NCI-H2107 treated with DMSO at 0.1 percent for 48 hours (cell line): ENCODE data around the gene NTN3.

Experiments
- DNase-seq: peaks from one replicate; lab custom pipeline; 2025; ENCODE audit not compliant: unreplicated experiment; lab: John Stamatoyannopoulos, UW

The NTN3 gene

GRCh38 chr16:2495041-2495440, 23.9 kb downstream of the NTN3 start:
- no peak for DNase-seq

GRCh38 chr16:2496223-2497115, 25.4 kb downstream of the NTN3 start:
- DNase-seq = no peak

GRCh38 chr16:2497116-2497630, 26.1 kb downstream of the NTN3 start:
- DNase-seq = peak; percentile 82

DNA sequence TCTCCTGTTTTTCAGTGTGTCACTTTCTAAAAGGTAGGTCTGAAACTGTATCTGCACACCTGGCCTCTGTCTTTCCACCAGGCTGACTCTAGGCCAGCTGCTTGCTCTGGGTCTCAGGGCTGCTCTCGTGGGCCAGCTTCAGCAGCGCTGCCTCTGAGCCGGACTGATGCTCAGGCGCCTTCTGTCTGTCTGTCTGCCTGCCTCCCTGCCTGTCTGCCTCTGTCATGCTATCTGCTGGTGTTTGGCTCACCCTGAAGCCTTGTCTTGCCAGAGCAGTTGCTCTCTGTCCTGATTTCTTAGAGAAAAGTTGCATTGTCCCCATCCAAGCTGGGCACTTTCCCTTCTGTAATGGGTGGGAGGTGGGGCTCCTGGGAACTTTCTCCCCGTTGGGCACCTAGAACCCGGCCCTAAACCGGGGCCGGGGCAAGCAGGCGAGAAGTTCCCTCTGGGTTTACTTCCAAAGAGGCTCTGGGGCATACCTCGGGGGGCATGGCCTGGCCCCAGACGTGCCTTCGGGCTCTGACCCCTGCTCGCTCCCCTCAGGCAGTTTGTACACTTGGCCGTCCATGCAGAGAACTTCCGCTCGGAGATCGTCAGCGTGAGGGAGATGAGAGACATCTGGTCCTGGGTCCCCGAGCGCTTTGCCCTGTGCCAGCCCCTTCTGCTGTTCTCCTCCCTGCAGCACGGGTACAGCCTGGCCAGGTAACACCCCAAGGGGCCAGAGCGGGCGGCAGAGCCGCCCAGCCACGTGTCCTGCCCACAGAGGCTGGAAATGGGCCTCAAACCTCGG, 26.8 kb downstream of the NTN3 start:
- DNase-seq = peak; percentile 82

GRCh38 chr16:2498531-2499253, 27.6 kb downstream of the NTN3 start:
- DNase-seq = no peak

DNA sequence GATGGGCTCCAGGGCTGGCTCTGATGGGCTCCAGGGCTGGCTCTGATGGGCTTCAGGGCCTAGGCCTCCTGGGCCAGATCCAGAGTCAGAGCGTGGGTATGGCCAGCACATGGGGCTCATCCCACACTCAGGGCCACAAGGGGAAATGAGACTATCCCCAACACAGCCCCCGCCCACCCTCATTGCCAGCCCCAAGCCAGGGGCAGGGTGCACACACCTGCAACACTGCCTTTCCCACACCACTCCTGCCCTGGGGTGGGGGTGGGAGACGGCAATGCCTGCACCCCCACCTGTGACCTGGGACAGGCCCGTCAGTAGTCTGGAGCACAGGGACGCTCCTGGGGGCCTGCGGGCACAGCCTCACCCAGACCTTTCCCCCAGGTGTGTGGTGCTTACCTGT, 28.4 kb downstream of the NTN3 start:
- DNase-seq = no peak

DNA sequence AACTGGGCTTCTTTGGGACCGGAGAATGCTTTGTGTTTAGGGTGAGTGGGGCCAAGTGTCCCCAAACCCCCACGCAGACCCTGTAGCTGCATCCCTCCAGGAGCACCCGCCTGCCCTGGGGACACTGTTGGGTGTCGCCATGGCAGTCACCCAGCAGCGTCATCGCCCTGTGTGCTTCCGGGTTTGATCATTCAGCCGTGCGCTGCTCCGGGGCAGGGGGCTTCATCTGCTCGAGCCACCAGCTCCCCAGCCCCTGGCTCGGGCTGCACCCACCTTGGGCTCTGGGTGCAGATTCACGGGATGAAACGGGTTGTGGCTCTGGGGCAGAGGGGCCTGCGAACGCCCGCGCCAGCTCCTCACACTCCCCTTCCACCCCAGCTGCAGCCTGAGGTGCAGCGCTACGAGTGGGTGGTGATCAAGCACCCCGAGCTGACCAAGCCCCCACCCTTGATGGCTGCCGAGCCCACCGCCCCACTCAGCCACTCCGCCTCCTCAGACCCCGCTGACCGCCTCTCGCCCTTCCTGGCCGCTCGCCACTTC, 28.9 kb downstream of the NTN3 start:
- no peak for DNase-seq

DNA sequence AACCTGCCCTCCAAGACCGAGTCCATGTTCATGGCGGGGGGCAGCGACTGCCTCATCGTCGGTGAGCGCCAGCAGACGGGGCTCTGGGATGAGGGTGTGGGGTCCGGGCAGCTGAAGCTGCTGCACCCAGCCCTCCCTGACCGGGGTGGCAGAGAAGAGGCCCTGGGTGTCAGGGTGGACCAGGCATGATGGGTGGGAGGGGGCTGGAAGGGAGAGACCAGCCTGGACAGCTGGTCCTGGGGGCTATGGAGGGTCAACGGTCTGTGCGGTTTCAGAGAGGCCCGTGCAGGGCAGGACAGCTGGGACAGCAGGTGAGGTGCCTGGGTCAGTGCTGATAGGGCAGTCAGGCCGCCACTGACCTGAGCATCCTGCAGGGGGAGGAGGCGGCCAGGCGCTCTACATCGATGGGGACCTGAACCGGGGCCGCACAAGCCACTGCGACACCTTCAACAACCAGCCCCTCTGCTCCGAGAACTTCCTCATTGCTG, 29.4 kb downstream of the NTN3 start:
- DNase-seq = no peak

GRCh38 chr16:2500918-2501750, 30.0 kb downstream of the NTN3 start:
- DNase-seq = peak; percentile 65

DNA sequence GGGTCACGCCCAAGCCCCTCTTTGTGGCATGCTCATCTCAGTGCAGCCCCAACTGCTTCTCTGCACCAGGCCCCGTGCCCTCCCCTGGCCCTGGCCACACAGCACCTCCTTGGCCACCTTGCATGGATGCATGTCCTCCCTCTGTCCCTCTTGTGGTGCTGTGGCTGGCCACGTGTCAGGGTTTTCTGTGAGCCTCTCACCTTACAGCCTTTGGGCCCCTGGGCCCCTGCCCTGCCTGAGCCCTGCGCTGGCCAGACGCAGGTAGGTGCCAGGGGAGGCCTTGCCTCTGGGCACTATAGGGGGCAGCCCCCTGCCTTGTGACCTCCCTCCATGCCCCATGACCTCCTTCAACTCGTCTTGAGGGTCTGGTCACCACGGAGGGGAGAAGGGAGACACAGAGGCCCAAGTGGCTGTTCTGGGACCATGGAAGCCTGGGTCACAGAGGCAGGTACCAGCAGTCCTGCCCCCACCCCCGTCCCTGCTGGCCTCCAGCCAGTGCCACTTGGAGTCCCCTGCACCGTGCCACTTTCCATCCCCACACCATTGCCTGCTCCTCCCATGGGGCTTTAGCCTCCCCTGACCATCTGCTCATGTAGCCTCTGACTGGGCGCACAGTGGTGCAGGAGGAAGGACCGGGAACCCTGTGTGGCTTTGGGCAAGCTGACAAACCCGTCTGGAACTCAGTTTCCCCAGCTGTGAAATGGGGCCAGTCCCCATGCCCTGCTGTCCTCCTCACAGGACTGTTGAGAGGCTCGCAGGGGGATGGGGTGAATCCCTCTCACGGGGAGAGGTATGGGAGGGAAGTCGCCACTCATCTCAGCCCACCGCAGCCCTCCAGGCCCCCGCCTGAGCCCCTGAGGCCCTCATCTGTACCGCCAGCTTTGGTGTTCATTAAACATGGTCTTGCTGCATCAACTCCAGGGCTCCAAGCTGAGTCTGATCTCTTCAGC, 31.1 kb downstream of the NTN3 start:
- DNase-seq = no peak

GRCh38 chr16:2505695-2506094, 34.6 kb downstream of the NTN3 start:
- DNase-seq = no peak

GRCh38 chr16:2507052-2507659, 36.1 kb downstream of the NTN3 start:
- DNase-seq = no peak

DNA sequence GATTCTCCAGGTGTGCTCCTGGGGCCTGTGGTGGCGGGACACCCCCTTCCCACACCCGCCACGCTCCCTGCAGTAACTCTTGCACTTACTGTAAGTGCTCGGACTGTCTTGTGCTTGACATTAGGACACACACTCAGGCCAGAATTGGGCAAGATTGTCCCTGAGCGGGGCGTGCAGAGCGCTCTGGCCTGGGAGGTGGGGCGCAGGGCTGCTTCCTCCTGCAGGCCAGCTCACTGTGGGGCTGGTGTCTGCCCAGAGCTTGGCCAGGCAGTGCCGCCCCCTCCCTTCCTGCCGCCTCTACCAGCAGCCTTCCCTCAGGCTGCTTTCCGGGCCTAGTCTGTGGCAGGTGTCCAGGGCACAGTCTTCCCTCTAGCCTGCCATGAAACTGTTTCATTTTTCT, 36.6 kb downstream of the NTN3 start:
- DNase-seq = no peak

- no peak for DNase-seq
These were observed 37.8 kb downstream of the NTN3 start for GRCh38 chr16:2508722-2509400.

GRCh38 chr16:2511128-2511800, 40.2 kb downstream of the NTN3 start:
- DNase-seq = no peak

DNA sequence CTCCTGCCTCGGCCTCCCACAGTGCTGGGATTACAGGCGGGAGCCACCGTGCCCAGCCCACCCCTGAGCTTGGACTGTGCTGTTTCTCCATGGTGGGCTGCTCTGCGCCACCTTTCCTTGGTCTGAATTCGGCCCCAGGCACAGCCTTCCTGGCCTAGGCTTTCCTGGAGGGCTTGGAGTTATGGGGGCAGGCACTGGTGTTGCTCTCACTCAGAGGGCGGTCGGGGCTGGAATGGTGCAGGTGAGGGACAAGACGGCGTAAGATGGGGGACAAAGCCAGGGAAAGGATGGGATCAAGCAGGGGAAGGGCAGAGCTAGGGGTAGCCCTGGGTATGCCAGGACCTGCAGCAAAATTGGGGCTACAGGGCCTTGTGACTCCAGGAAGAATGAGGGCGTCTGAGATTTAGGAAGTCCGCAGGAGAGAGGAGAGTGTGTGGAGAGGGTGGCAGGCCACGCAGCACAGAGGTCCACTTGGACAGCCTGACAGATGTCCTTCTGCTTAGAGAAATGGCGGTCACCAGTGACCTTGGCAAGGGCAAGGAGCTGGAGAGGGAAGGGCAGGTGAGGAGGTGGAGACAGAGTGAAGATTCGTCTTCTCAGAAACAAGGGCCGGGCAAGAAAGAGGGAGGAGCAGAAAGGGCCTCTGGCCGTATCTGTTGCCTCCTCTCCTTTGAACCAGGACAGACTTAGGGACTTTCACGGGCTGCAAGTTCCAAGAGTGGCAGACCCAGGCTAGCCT, 41.1 kb downstream of the NTN3 start:
- DNase-seq = no peak
